A549 (cell line): ENCODE measurements around the gene PFKM. TPM values are rescaled to one million over a fixed set of nuclear protein-coding genes. Genes with fewer than 3 reads are reported as not detected.

Experiments used
- ATAC-seq, 2 experiments: fragments of 200-7000 bp in 1 of 2; fragments of >200 bp in 1 of 2; cut with Nextera tagmentation in 1 of 2; cut with Tn5 transposase in 1 of 2; 3 replicates each; pipeline versions ENCODE4 v1.8.0 to v1.9.1; 2018 to 2020; ENCODE audit warnings: mild to moderate bottlenecking in 1 of 2, moderate library complexity in 1 of 2
- CTCF ChIA-PET: fragments of 300-600 bp; sonication (Branson Sonifier 250); formaldehyde crosslinking; extraction: SDS; loops from one replicate; lab custom pipeline; 2021; ENCODE audit warnings: antibody characterized with exemption, inconsistent platforms; lab: Yijun Ruan, JAX
- POLR2A ChIA-PET: fragments of 350-600 bp; formaldehyde crosslinking; extraction: SDS; loops from one replicate; lab custom pipeline; 2021; ENCODE audit warnings: antibody characterized with exemption, inconsistent platforms; lab: Yijun Ruan, JAX
- DNase-seq, 2 experiments: peaks; one replicate each; pipeline versions ENCODE4 v3.0.0 to v3.0.0-alpha.2; 2011 to 2016; ENCODE audit warnings: low read depth in 1 of 2, low spot score in 1 of 2
- FAIRE-seq: peaks from 2 replicates; lab custom pipeline; 2011; peaks lifted over from hg19 to GRCh38; lab: Jason Lieb, UNC
- H3K27ac ChIP-seq, 2 experiments: fragments of >200 bp; sonication (Bioruptor Twin); formaldehyde crosslinking; 3 replicates each; pipeline ENCODE4 v1.5.1; 2016 to 2017
- H3K4me1 ChIP-seq: fragments of >200 bp; sonication (Bioruptor Twin); formaldehyde crosslinking; 3 replicates; pipeline ENCODE4 v1.6.1; 2016
- H3K4me2 ChIP-seq: fragments of >200 bp; sonication (Bioruptor Twin); formaldehyde crosslinking; 3 replicates; pipeline ENCODE4 v1.6.1; 2016
- H3K4me3 ChIP-seq: fragments of >200 bp; sonication (Bioruptor Twin); formaldehyde crosslinking; 3 replicates; pipeline ENCODE4 v1.5.1; 2016
- H3K9me3 ChIP-seq: fragments of >200 bp; sonication (Bioruptor Twin); formaldehyde crosslinking; 3 replicates; pipeline ENCODE4 v1.6.1; 2016
- BCL3 ChIP-seq: fragments of >200 bp; sonication (Bioruptor Twin); formaldehyde crosslinking; IDR thresholded peaks from 3 replicates; pipeline ENCODE4 v1.6.1; 2016
- CHD2 ChIP-seq: fragments of 150-350 bp; IDR thresholded peaks from 2 replicates; pipeline ENCODE4 v1.6.1; 2014; ENCODE audit warnings: low read length; ENCODE audit not compliant: partially characterized antibody
- EHF ChIP-seq: fragments of 250-450 bp; sonication (Bioruptor Pico); IDR thresholded peaks from 2 replicates; pipeline ENCODE4 v1.5.0; 2020; ENCODE audit warnings: mild to moderate bottlenecking
- ELK1 ChIP-seq: fragments of 150-350 bp; IDR thresholded peaks from 2 replicates; pipeline ENCODE4 v1.6.1; 2014; ENCODE audit warnings: low read depth, mild to moderate bottlenecking, low read length
- EP300 ChIP-seq, 2 experiments: fragments of >200 bp; sonication (Bioruptor Twin); formaldehyde crosslinking; IDR thresholded peaks; 2 replicates in 1 of 2; 3 replicates in 1 of 2; pipeline ENCODE4 v1.6.1; 2016 to 2017
- HEYL ChIP-seq: fragments of 250-450 bp; sonication (Bioruptor Pico); IDR thresholded peaks from 2 replicates; pipeline ENCODE4 v1.8.0; 2021; ENCODE audit warnings: mild to moderate bottlenecking, moderate library complexity
- HOXA7 ChIP-seq: fragments of 250-450 bp; sonication (Bioruptor Pico); IDR thresholded peaks from 2 replicates; pipeline ENCODE4 v1.5.0; 2020; ENCODE audit warnings: mild to moderate bottlenecking, moderate library complexity
- MAZ ChIP-seq: fragments of 150-350 bp; IDR thresholded peaks from 2 replicates; pipeline ENCODE4 v1.6.1; 2014; ENCODE audit warnings: antibody characterized with exemption, low read depth, low read length, borderline replicate concordance
- NPAS2 ChIP-seq: fragments of 250-450 bp; sonication (Bioruptor Pico); IDR thresholded peaks from 2 replicates; pipeline ENCODE4 v1.8.0; 2022; ENCODE audit warnings: mild to moderate bottlenecking, moderate library complexity, borderline replicate concordance
- PBX3 ChIP-seq: IDR thresholded peaks from 2 replicates; pipeline ENCODE4 v1.6.1; 2012
- PHF8 ChIP-seq: fragments of 200-600 bp; sonication (generic); IDR thresholded peaks from 2 replicates; pipeline ENCODE4 v1.6.1; 2016; ENCODE audit warnings: low read depth, mild to moderate bottlenecking, antibody characterized with exemption, moderate library complexity, borderline replicate concordance
- POLR2AphosphoS2 ChIP-seq: conservative IDR thresholded peaks from 2 replicates; pipeline ENCODE4 v1.6.1; 2012; ENCODE audit warnings: low read length, improper control_type of control experiment, inconsistent platforms
- REST ChIP-seq: fragments of 200-600 bp; sonication (generic); IDR thresholded peaks from 2 replicates; pipeline ENCODE4 v1.6.1; 2016; ENCODE audit warnings: antibody characterized with exemption, mild to moderate bottlenecking, moderate library complexity
- RFX5 ChIP-seq: fragments of 450-650 bp; IDR thresholded peaks from 2 replicates; pipeline ENCODE4 v1.7.1; 2014; ENCODE audit warnings: antibody characterized with exemption, mild to moderate bottlenecking, moderate library complexity
- SREBF2 ChIP-seq: fragments of 450-650 bp; IDR thresholded peaks from 2 replicates; pipeline ENCODE4 v1.6.1; 2014; ENCODE audit warnings: mild to moderate bottlenecking, moderate library complexity
- TP53 ChIP-seq: fragments of 250-450 bp; sonication (Bioruptor Pico); IDR thresholded peaks from 2 replicates; pipeline ENCODE4 v1.5.0; 2021; ENCODE audit warnings: mild to moderate bottlenecking, moderate library complexity
- ZC3H11A ChIP-seq: fragments of 450-650 bp; IDR thresholded peaks from 2 replicates; pipeline ENCODE4 v1.6.1; 2014; ENCODE audit warnings: antibody characterized with exemption, mild to moderate bottlenecking
- ZNF302 ChIP-seq: fragments of 250-450 bp; sonication (Bioruptor Pico); IDR thresholded peaks from 2 replicates; pipeline ENCODE4 v1.9.0; 2021; ENCODE audit warnings: inconsistent platforms, mild to moderate bottlenecking, moderate library complexity
- WGBS: methylation state at CpG from one replicate; pipeline ENCODE4 v1.1.6; 2017; ENCODE audit errors: missing lambda C conversion rate; 5-methylcytosine and 5-hydroxymethylcytosine counted together
- polyA plus RNA-seq, 4 experiments: library from polyadenylated mRNA; depleted of rRNA in 3 of 4; stranded (reverse); fragments of >200 nt; fragmentation: RNase III in 1 of 4; extraction: RNeasy Plus Mini Kit Qiagen cat#74134 plus additional on column Dnase treatment in 1 of 4; gene quantifications; 2 replicates in 3 of 4; 3 replicates in 1 of 4; pipeline ENCODE4 v1.2.3, GENCODE V29; 2011 to 2017
- TF ChIP-seq, protein P1 (sequence below): IDR thresholded peaks from 2 replicates; pipeline ENCODE4 v1.6.1; 2012; ENCODE audit warnings: low read depth, borderline replicate concordance

Gene PFKM
- polyA plus RNA-seq, 2 of the 4 experiments (the other 2 are of a cell fraction): 41.1 to 43.0 TPM

- WGBS: 95% methylated on average over 1 of the region's 1 CpG
- Histone ChIP-seq H3K4me2 (no peak overlapping the region), H3K4me1 (no peaks in the 10 kb centered on the region)
- no peak for DNase-seq
- no peak for TF ChIP-seq RFX5
- no peak for TF ChIP-seq POLR2AphosphoS2
- no peak for TF ChIP-seq TP53 (CRISPR knock-in tag)
- TF ChIP-seq NPAS2 (CRISPR knock-in tag): no peak
- no peak for TF ChIP-seq REST
- TF ChIP-seq, all 56 proteins: peak for 0
- ChIA-PET POLR2A (no interaction called here), CTCF (interaction anchor here (1.2 kb wide), 1 partner anchor 359 kb away, joined by 3 read pairs; no protein-coding TSS in a partner anchor)
- ATAC-seq (no peak), FAIRE-seq (no peak)
- Histone ChIP-seq H3K4me3 (no peak overlapping the region), H3K27ac (no peak overlapping the region), H3K9me3 (no peaks in the 10 kb centered on the region)
Observed at GRCh38 chr12:48074266-48074665, 44.9 kb upstream of the PFKM start.

DNA sequence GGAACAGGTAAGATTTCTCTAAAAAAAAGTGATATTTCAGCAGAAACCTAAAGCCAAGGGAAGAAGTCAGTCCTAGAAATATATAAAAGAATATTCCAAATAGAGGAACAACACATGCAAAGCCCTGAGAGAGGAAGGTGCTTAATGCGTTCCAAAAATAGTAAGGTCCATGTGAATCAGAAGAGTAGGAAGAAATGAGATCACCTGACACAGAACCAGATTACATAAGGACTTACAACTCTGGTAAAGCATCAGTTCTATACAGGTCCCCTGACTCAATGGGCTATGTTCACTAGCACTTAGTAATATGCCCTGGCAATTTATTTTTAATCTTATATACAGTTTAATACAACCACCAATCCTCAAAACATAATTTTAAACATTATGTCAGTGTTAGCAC is 43.3 kb upstream of the PFKM start:
- WGBS: 83% methylated on average over 1 of the region's 1 CpG
- TF ChIP-seq HEYL (no peak), CHD2 (no peak), HOXA7 (CRISPR knock-in tag) (no peak), TP53 (CRISPR knock-in tag) (no peak), ELK1 (no peak), PHF8 (no peak), SREBF2 (no peak), ZC3H11A (no peak), MAZ (no peak), PBX3 (no peak), ZNF302 (CRISPR knock-in tag) (no peak), EP300 (IDR thresholded peaks at IDR 0.05) (no peak), EHF (CRISPR knock-in tag) (no peak), POLR2AphosphoS2 (no peak), BCL3 (no peak)
- TF ChIP-seq, protein P1, sequence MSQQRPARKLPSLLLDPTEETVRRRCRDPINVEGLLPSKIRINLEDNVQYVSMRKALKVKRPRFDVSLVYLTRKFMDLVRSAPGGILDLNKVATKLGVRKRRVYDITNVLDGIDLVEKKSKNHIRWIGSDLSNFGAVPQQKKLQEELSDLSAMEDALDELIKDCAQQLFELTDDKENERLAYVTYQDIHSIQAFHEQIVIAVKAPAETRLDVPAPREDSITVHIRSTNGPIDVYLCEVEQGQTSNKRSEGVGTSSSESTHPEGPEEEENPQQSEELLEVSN: no peak
- H3K4me3 ChIP-seq: no peak overlapping the region
- no peak overlapping the region for H3K27ac ChIP-seq
- POLR2A ChIA-PET: no interaction called here
- no peak overlapping the region for H3K4me2 ChIP-seq
- H3K9me3 ChIP-seq: no peaks in the 10 kb centered on the region
- no peaks in the 10 kb centered on the region for H3K4me1 ChIP-seq
- DNase-seq: no peak
- CTCF ChIA-PET: interaction anchor here (1.3 kb wide), 1 partner anchor 543 kb away, joined by 3 read pairs; no protein-coding TSS in a partner anchor
- no peak for FAIRE-seq
- no peak for ATAC-seq
